ENCODE data around the gene SLC4A7.

SLC4A7 gene

DNA sequence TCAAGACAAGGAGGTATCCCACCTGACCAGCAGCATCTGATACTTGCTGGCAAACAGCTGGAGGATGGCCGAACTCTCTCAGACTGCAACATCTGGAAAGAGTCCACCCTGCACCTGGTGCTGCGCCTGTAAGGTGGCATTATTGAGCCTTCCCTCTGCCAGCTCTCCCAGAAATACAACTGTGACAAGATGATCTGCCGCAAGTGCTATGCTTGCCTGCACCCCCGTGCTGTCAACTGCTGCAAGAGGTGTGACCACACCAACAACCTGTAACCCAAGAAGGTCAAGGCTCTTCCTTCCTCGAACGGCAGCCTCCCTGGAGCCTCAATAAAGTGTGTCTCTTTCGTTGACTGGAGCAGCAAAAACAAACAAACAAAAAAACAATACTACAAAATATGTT is 2.2 kb upstream of the SLC4A7 start:
- no peak for TF ChIP-seq CTCF (IDR thresholded peaks at IDR 0.05; ENCODE audit: low read depth, low read length)
- H3K4me3 ChIP-seq (ENCODE audit: low read depth, low read length), result no peak overlapping the region

GRCh38 chr3:27485866-27486265 is 1.7 kb upstream of the SLC4A7 start:
- TF ChIP-seq CTCF (IDR thresholded peaks at IDR 0.05; ENCODE audit: low read depth, low read length), result no peak
- H3K4me3 ChIP-seq (ENCODE audit: low read depth, low read length), result no peak overlapping the region

- H3K4me3 ChIP-seq (ENCODE audit: low read depth, low read length), result peak overlapping the region; percentile 69
- TF ChIP-seq CTCF (IDR thresholded peaks at IDR 0.05; ENCODE audit: low read depth, low read length), result no peak
Measured at GRCh38 chr3:27483117-27484014, 818 bp downstream of the SLC4A7 start.

DNA sequence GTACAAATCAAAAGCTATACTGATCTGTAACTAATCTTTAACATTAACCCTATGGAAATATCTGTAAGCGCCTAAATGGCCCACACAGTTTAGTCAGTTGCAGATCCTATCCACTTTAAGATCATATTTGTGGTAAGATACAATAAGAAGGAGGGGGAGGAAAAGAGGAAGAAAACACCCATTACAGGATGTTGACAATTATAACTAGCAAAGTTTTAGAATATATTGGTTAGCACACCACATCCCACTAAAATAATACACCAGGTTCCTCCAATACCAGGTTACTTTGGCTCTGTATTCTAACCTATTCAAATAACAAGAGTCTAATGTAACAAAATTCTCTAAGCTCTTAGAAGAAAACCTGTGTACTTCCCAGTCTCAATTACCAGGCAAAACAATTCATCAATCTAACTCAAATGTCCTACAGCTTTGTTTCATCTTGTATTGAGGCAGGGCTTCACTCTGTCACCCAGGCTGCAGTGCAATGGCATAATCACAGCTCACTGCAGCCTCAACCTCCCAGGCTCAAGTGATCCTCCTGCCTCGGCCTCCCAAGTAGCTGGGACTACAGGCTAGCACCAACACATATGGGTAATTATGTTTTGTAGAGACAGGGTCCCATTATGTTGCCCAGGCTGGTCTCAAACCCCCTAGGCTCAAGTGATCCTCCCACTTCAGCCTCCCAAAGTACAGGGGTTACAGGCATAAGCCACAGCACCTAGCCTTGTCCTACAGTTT is 4.2 kb downstream of the SLC4A7 start:
- no peak for TF ChIP-seq CTCF (IDR thresholded peaks at IDR 0.05; ENCODE audit: low read depth, low read length)

GRCh38 chr3:27471923-27472550 is 12.1 kb downstream of the SLC4A7 start:
- H3K4me3 ChIP-seq (ENCODE audit: low read depth, low read length), result no peak overlapping the region
- no peak for TF ChIP-seq CTCF (IDR thresholded peaks at IDR 0.05; ENCODE audit: low read depth, low read length)

More for the DNA sequence above, 4.2 kb downstream of the SLC4A7 start:
- H3K4me3 ChIP-seq (ENCODE audit: low read depth, low read length), result no peak overlapping the region

DNA sequence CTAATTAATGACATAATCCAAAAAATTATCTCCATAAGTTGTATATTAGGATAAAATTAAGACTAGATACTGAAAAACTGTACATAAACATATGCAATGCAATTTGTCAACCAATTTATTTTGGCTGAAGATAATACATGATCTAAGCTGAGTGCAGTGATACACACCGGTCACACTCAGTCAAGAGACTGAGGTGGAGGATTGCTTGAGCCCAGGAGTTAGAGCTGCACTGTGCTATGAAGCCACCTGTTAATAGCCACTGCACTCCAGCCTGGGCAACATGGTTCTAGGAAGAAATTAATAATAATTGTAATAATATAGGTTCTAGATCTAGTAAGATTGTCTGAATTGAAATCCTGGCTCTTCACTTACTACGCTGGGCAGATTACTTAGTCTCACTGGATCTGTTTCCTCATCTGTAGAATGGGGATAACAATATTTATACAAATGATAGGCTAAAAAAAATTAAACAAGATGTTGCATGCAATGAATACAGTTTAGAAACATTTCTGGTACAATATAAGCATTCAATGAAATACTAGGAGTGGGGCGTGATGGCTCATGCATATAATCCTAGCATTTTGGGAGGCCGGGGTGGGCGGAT is 15.8 kb downstream of the SLC4A7 start:
- no peak overlapping the region for H3K4me3 ChIP-seq (ENCODE audit: low read depth, low read length)
- no peak for TF ChIP-seq CTCF (IDR thresholded peaks at IDR 0.05; ENCODE audit: low read depth, low read length)

Data from WI38 (cell line).